Activated CD8-positive, alpha-beta memory T cell treated with anti-CD3 and anti-CD28 coated beads for 48 hours (primary cell): ENCODE measurements around the gene CHCHD3.

Experiments used
- DNase-seq, 3 experiments: peaks; one replicate each; pipeline ENCODE4 v3.0.0-alpha.2; 2020; ENCODE audit warnings: low read depth in 2 of 3, low spot score in 2 of 3

CHCHD3 gene

GRCh38 chr7:132780822-132781221 lies 301.1 kb downstream of the CHCHD3 start:
- no peak for DNase-seq

DNA sequence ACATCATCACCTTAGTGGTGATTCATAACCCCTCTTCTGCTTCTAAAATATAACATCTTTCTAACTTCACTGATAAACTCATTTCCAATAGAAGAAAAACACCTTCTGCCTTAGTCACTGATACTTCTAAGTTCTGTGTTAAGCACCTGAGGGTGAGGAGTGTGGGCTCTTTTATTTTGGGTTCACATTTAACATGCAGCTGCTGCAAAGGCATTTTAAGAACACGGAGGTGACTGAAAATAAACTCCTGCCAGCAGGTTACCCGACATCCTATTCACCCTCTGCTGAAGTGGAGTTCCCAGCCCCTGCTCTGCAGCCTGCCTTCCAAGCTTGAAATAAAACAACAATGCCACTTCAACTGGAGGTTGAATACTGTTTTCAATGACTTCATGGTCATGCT lies 302.7 kb downstream of the CHCHD3 start:
- DNase-seq, result no peak

DNA sequence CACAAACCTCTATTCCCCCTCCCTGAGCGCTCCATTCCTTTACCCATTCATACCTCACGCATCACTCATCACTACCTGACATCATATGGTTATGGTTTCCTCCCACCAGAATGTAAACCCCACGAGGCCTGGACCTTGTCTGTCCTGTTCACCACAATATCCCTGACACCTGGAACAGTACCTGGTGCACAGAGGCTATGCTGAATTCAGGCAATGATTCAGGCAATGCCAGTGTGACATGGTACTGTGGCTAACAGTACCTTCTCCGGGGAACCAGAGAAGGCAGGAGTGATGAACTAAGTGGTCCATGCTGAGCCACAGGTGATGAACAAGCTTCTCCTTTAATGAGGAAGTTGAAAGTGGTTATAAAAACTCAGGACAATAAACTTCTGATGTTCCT lies 303.1 kb downstream of the CHCHD3 start:
- no peak for DNase-seq

DNA sequence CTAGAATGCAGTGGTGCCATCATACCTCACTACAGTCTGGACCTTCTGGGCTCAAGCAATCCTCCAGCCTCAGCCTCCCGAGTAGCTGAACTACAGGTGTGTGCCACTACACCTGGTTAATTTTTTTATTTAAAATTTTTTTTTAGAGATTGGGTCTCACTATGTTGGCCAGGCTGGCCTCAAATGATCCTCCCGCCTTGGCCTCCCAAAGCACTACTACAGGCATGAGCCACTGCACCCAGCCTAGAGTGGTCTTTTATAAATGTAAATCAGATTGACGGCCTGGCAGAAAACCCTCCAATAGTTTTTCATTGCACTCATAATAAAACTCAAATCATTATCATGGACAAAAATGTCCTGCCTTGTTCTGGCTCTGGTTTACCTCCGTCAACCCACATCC lies 303.9 kb downstream of the CHCHD3 start:
- no peak for DNase-seq

GRCh38 chr7:132777414-132777813 lies 304.5 kb downstream of the CHCHD3 start:
- DNase-seq, result no peak

- no peak for DNase-seq
These were observed 305.8 kb downstream of the CHCHD3 start for GRCh38 chr7:132776048-132776620.

DNA sequence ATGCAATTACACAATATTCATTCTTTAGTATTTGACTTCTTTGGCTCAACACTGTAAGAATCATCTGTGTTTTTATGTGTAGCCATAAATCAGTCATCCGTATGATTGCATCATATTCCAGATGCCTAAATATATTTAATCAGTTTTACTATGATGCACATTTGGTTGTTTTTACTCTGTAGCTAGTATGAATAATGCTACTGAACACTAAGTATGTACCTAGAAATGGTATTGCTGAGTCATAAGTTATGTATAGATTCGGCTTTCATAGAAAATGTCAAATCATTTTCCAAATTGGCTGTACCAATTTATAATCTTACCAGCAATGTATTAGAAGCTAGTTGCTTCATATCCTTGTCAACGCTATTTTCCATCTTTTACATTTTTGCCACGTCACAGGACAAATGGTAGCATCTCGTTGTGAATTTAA lies 308.3 kb downstream of the CHCHD3 start:
- DNase-seq, result no peak

DNA sequence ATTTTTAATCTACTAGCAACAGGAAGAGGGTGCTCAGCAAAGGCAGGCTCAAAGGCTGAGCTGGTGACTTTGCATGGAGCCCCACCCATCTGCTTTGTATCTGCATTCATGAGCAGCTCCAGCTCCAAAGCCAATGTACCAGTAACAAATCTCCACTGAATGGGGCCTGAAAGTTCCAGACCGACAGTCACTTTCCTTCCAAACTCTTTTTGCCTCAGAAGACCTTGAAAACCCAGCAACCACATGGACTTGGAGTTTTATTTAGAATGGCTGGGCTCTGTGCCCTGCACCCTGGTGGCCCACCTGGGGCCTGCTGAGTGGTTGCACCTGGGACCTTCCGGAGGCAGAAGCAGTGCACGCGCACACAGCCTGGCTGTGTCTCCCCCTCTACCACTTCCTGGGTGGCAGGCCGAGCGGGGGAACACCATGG lies 310.6 kb downstream of the CHCHD3 start:
- DNase-seq, result peak in 1 of 3 experiments; percentile 12

DNA sequence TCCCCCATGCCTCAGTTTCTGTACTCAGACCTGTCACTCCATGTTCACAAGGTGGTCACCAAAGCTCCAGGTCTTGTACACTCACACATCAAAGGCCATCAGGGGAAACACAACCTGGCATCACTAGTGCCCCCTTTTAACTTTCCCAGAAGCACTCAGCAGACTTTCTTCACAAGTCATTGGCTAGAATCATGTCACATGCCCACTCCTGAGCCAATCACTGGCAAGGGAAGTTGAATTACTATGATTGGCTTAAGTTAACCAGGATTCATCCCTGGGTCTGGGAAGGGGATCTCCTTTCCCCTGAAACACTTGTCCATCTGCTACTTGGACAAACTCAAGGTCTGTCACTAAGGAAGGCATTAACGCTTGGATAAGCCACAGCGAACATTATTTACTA lies 311.8 kb downstream of the CHCHD3 start:
- no peak for DNase-seq

GRCh38 chr7:132769280-132769679 lies 312.6 kb downstream of the CHCHD3 start:
- DNase-seq, result no peak

GRCh38 chr7:132768099-132768498 lies 313.8 kb downstream of the CHCHD3 start:
- no peak for DNase-seq

DNA sequence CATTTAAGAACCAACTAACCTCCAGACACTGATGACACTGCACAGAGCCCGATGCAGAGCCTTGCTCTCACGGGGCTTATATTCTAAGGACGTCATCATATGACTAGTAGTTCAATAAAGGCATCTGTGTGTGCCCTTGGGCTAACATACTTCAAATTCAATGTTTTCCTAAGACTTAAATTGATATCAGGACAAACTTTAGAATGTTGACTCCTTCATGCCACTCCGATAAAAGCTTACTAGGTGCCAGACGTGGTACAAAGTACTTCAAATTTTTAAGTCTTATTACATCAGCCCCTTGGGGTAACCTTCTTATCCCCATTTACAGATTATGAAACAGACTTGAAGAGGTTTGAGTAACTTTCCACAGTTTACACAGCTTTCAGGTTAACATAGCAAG lies 314.5 kb downstream of the CHCHD3 start:
- no peak for DNase-seq

GRCh38 chr7:132766660-132767059 lies 315.2 kb downstream of the CHCHD3 start:
- DNase-seq, result no peak

DNA sequence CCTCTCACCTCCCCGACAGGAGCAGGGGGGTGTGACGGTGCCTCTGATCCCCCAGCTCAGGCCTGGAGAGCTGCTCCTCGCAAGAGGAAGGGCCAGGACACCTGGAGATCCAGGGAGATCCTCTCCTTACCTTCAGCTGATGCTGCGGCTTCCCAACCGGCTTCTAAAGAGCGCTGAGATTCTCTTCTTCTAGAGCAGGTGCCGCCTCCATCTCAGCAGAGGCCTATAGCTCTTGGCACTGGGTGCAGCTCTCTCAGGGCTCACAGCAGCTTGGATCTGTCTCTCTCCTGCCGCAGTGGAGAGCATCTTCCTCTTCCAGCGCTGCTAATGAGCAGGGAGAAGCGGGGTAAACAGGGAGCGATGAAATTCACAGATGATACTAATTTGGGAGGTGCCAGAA lies 316.0 kb downstream of the CHCHD3 start:
- DNase-seq, result no peak

DNA sequence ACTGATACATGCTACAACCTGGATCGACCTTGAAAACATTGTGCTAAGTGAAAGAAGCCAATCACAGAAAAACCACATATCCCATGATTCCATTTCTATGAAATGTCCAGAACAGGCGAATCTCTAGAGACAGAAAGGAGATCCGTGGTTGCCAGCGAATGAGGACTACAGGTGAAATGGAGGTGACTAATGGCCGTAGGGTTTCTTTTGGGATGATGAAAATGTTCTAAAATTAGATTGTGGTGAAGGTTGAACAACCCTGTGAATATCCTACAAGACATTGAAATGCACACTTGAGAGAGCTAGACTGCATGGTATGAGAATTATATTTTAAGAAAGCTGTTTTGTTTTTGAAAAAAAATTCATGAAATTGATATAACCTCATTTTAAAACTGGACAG lies 317.1 kb downstream of the CHCHD3 start:
- no peak for DNase-seq

- DNase-seq, result no peak
These were observed 321.0 kb downstream of the CHCHD3 start for GRCh38 chr7:132760866-132761265.

GRCh38 chr7:132760244-132760623 lies 321.7 kb downstream of the CHCHD3 start:
- DNase-seq, result no peak

DNA sequence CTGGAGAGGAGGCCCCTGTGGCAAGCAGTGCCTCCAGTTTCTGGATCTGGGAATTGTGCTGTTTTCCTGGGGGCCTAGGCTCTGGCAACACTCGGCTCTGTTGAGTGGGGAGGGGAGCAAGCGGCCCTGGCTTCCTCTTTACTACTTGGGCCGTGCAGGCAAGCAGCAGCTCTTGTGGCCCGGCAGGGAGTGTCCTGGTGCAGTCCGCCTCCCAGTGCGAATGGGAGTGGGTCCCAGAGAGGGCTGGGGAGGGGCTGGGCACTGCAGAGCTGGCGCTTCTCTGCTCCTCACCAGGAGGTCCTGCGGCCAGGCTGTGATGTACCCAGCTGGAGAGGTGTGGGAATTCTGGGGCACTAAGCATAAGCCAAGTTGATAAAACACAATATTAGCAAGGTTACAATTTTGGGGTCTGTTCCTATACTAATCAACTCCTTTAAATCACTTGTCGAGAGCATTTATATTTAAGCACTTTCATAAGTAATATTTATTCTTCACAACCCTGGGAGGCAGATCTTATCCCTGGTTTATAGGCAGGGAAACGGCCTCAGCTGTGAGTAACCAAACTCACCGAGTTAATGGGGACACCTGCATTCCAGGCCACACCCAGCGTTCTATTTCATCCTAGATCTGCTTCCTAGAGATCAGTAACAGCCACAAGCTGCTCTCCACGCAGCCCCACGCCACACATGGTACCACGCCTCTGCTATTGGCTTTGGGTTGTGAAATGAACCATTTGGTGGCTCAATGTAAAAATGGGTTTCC lies 322.2 kb downstream of the CHCHD3 start:
- DNase-seq, result no peak

DNA sequence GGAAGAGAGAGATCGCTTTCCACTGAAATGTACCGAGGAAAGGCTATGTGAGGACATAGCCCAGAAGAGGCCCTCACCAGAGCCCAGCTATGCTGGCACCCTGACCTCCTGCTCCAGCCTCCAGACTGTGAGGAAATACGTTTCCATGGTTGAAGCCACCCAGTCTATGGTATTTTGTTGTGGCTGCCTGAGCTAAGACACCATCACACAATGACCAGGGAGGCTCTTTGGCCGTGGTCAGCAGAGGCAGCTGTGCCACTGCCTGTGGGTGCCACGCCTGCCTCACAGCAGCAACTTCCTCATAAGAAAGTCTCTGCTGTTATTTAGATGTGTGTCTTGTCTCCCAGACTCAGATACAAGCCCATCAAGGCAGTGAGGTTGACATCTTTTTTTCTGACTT lies 322.9 kb downstream of the CHCHD3 start:
- no peak for DNase-seq

DNA sequence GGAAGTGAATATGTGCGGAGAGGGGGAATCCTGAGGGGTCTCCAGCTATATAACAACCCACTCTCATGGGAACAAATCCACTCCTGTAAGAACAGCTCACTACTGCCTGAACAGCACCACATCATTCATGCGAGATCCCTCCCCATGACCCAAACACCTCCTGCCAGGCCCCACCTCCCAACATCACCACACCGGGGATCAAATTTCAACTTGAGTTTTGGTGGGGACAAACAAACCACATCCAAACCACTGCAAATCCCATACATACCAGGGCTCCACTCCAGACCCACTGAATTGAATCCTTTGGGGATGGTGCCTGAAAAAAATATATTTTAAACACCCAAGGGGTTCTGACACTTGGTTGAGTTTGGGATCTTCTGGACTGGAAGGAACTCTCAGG lies 324.1 kb downstream of the CHCHD3 start:
- DNase-seq, result no peak

- DNase-seq, result no peak
These were observed 325.4 kb downstream of the CHCHD3 start for GRCh38 chr7:132756484-132756990.

DNA sequence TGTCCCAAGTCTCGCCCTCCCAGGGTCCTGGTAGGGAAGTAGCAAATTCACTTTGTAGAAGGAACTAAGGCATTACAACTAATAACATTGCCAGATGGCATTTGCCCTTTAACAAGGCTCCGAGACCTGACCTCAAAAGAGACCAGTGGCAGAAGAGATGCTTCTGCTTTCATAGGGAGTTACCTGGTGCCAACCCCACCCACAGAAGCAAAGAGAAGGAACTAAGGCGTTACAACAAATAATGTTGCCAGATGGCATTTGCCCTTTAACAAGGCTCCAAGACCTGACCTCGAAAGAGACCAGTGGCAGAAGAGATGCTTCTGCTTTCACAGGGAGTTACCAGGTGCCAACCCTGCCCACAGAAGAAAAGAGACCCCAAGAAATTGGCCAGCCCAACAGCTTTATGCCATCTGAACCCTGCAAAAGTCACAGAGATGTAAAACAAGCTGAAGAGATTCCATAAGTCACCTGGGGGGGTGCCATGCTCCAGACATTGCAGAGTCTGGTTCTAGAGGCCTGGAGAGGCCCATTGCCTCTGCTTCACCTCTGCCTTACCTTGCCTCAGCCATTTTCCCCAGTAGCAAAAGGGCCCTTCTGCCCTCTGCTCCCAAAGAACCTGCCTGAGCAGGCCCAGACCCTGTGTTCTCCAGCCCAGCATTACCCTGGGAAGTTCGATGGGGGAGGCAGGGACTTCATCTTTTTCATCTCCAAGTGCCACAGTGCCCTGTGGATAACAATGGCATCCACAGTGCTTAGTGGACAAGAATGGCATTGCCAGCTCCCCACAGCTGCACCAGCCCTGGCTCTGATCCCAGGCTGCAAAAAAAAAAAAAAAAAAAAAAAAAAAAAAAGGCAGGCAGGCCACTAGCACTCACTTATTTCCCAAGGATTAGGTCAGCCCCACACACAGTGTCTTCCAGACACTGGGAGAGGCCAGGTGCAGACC lies 326.1 kb downstream of the CHCHD3 start:
- no peak for DNase-seq
